PC-3 (cell line): ENCODE data around the gene ZNF148. TPM values are rescaled to one million over a fixed set of nuclear protein-coding genes. Genes with fewer than 3 reads are reported as not detected.

ENCODE experiments used
- ATAC-seq: fragments of 200-7000 bp; cut with Tn5 transposase; 2 replicates; pipeline ENCODE4 v1.9.1; 2020; ENCODE audit warnings: mild to moderate bottlenecking, moderate library complexity
- BruUV-seq: library from RNA; stranded (reverse); fragments of 400-500 nt; replicated peaks from 2 replicates; lab custom pipeline; 2021; lab: Mats Ljungman, UMichigan
- CTCF ChIA-PET: fragments of 300-600 bp; sonication (Branson Sonifier 250); formaldehyde crosslinking; loops from one replicate; lab custom pipeline; 2022; ENCODE audit warnings: antibody characterized with exemption; lab: Charles Lee
- POLR2A ChIA-PET: fragments of 300-600 bp; sonication (Branson Sonifier 250); formaldehyde crosslinking; loops from one replicate; lab custom pipeline; 2022; ENCODE audit warnings: antibody characterized with exemption; ENCODE audit not compliant: unreplicated experiment; lab: Charles Lee
- DNase-seq: peaks from one replicate; pipeline ENCODE4 v3.0.0-alpha.2; 2015
- H2AFZ ChIP-seq: fragments of 300-600 bp; sonication (generic); 2 replicates; pipeline ENCODE4 v1.6.0; 2016; ENCODE audit warnings: antibody characterized with exemption, low read length
- H3F3A ChIP-seq: fragments of 300-600 bp; sonication (generic); one replicate; pipeline ENCODE4 v1.6.0; 2017; ENCODE audit warnings: antibody characterized with exemption, low read length, control low read depth, mild to moderate bottlenecking; ENCODE audit not compliant: unreplicated experiment
- H3K27ac ChIP-seq: fragments of 300-600 bp; sonication (generic); 2 replicates; pipeline ENCODE4 v1.5.1; 2016; ENCODE audit warnings: mild to moderate bottlenecking, low read length
- H3K27me3 ChIP-seq: fragments of 300-600 bp; sonication (generic); 2 replicates; pipeline ENCODE4 v1.6.1; 2016; ENCODE audit warnings: low read length, mixed read lengths
- H3K36me3 ChIP-seq: fragments of 300-600 bp; sonication (generic); 2 replicates; pipeline ENCODE4 v1.6.1; 2016; ENCODE audit warnings: low read depth, mixed run types, low read length, mixed read lengths
- H3K4me1 ChIP-seq: fragments of 300-600 bp; sonication (generic); 2 replicates; pipeline ENCODE4 v1.5.1; 2016; ENCODE audit warnings: low read length; ENCODE audit not compliant: insufficient read depth
- H3K4me2 ChIP-seq: fragments of 300-600 bp; sonication (generic); 2 replicates; pipeline ENCODE4 v1.6.0; 2016; ENCODE audit warnings: low read length
- H3K4me3 ChIP-seq: fragments of 300-600 bp; sonication (generic); 2 replicates; pipeline ENCODE4 v1.5.1; 2016; ENCODE audit warnings: mild to moderate bottlenecking, low read length, mixed read lengths
- H3K79me2 ChIP-seq: fragments of 300-600 bp; sonication (generic); 2 replicates; pipeline ENCODE4 v1.6.1; 2017; ENCODE audit warnings: low read length, mixed read lengths
- H3K9ac ChIP-seq: fragments of 300-600 bp; sonication (generic); 2 replicates; pipeline ENCODE4 v1.6.0; 2016; ENCODE audit warnings: mild to moderate bottlenecking, low read length
- H3K9me2 ChIP-seq: fragments of 300-600 bp; sonication (generic); replicated peaks from 2 replicates; pipeline ENCODE4 v1.6.1; 2016; ENCODE audit warnings: mixed run types, low read length, mixed read lengths
- H3K9me3 ChIP-seq: fragments of 300-600 bp; sonication (generic); 2 replicates; pipeline ENCODE4 v1.6.1; 2016; ENCODE audit warnings: low read length, mixed read lengths
- H4K20me1 ChIP-seq: fragments of 300-600 bp; sonication (generic); 2 replicates; pipeline ENCODE4 v1.6.1; 2016; ENCODE audit warnings: low read length, mixed read lengths
- EZH2 ChIP-seq: fragments of 300-600 bp; sonication (generic); IDR thresholded peaks from one replicate; pipeline ENCODE4 v1.6.1; 2017; ENCODE audit warnings: antibody characterized with exemption, mild to moderate bottlenecking, low read length; ENCODE audit not compliant: unreplicated experiment
- EZH2phosphoT487 ChIP-seq: fragments of 300-600 bp; sonication (generic); IDR thresholded peaks from 2 replicates; pipeline ENCODE4 v1.6.1; 2018; ENCODE audit warnings: mild to moderate bottlenecking, antibody characterized with exemption, low read length, borderline replicate concordance
- intact Hi-C: fragments of 100-400 bp; cut with micrococcal nuclease; formaldehyde crosslinking; loops from 2 replicates; pipeline ENCODE4 v1.9.0; 2023
- total RNA-seq: library from RNA; depleted of rRNA; stranded (reverse); fragments of >200 nt; gene quantifications from 2 replicates; pipeline ENCODE4 v1.2.3, GENCODE V29; 2014
- TF ChIP-seq, protein P1 (sequence below): fragments of 300-600 bp; sonication (generic); conservative IDR thresholded peaks from 2 replicates; pipeline ENCODE4 v1.5.1; 2017; ENCODE audit warnings: antibody characterized with exemption, low read depth, mild to moderate bottlenecking, low read length

ZNF148 gene
- total RNA-seq, 1 experiment from 2014 or later = 18.1 TPM

DNA sequence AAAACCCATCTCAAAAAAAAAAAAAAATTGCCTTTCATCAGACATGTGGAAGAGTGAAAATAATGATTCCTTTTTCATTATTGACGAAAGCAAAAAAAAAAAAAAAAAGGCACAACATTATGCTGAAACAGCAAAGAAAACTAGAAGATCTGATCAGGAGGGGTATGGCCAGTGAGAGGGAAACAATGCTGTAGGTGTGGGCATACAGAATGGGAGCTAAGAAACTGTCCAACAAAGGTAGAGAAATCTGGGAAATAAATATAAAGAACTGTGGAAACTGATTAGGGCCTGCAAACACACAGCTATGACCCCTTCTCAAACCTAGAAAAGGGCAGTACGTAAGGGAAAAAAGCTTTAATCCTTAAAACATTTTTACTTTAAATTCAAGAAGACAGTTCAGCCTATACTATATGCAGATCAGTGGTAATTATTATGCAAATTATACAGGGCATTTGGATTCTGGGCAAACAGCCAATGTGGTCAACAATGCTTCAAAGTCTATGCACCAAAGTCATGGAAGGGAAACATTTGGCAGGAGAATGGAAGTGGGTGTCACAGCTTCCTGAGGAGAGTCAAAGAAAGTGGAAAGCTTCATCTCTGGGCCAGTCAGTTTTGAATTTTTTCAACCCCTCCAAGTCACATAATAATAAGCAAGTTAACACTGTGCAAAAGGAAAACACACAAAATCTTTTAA lies 94.3 kb downstream of the ZNF148 start:
- intact Hi-C loops = no loop called here
- POLR2A ChIA-PET = no interaction called here
- Histone ChIP-seq H3K27me3 (no peaks in the 10 kb centered on the region), H2AFZ (no peak overlapping the region), H3K9me2 (no peaks in the 10 kb centered on the region), H3K9me3 (no peaks in the 10 kb centered on the region), H3F3A (no peaks in the 10 kb centered on the region), H3K4me1 (no peaks in the 10 kb centered on the region), H3K9ac (no peak overlapping the region), H3K4me2 (no peak overlapping the region), H3K79me2 (no peaks in the 10 kb centered on the region), H3K36me3 (no peaks in the 10 kb centered on the region; the same call in 1 of the 2 replicates), H3K27ac (no peak overlapping the region), H3K4me3 (no peak overlapping the region), H4K20me1 (no peaks in the 10 kb centered on the region)
- no peak for DNase-seq
- ATAC-seq = no peak
- CTCF ChIA-PET = no interaction called here
- TF ChIP-seq, protein P1, sequence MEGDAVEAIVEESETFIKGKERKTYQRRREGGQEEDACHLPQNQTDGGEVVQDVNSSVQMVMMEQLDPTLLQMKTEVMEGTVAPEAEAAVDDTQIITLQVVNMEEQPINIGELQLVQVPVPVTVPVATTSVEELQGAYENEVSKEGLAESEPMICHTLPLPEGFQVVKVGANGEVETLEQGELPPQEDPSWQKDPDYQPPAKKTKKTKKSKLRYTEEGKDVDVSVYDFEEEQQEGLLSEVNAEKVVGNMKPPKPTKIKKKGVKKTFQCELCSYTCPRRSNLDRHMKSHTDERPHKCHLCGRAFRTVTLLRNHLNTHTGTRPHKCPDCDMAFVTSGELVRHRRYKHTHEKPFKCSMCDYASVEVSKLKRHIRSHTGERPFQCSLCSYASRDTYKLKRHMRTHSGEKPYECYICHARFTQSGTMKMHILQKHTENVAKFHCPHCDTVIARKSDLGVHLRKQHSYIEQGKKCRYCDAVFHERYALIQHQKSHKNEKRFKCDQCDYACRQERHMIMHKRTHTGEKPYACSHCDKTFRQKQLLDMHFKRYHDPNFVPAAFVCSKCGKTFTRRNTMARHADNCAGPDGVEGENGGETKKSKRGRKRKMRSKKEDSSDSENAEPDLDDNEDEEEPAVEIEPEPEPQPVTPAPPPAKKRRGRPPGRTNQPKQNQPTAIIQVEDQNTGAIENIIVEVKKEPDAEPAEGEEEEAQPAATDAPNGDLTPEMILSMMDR = no peak
- no peak for TF ChIP-seq EZH2
- TF ChIP-seq EZH2phosphoT487 = no peak
- no TSS peak for BruUV-seq

DNA sequence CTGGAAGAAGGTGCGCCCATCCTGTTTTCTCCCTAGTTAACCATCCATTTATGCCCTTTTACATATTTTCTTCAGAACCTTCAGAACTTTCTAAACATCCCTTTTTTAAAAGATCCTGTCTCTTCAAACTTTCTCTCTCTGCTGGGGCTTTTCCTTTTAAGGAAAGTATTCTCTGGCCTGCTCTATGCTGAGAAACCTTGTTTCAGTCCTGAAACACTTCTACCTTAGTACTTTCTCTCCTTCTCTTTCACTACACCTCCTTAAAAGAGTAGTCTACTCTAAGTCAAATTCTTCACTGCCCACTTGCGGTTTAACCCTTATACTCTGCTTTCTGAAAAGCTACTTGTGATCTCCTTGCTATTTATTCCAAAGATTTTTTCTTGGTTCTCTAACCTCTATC lies 97.0 kb downstream of the ZNF148 start:
- CTCF ChIA-PET = no interaction called here
- BruUV-seq = no TSS peak

More for the DNA sequence above, 97.0 kb downstream of the ZNF148 start:
- H3K27me3 ChIP-seq = no peaks in the 10 kb centered on the region
- H3F3A ChIP-seq = no peaks in the 10 kb centered on the region
- H3K9me3 ChIP-seq = no peaks in the 10 kb centered on the region
- H4K20me1 ChIP-seq = no peaks in the 10 kb centered on the region
- H3K27ac ChIP-seq = no peak overlapping the region
- H3K4me1 ChIP-seq = no peaks in the 10 kb centered on the region
- no peak overlapping the region for H2AFZ ChIP-seq
- POLR2A ChIA-PET = no interaction called here
- H3K9me2 ChIP-seq = no peaks in the 10 kb centered on the region
- H3K9ac ChIP-seq = no peak overlapping the region
- no peaks in the 10 kb centered on the region for H3K79me2 ChIP-seq
- TF ChIP-seq, protein P1 = no peak
- no peak for TF ChIP-seq EZH2phosphoT487
- no peak for TF ChIP-seq EZH2
- H3K4me2 ChIP-seq = no peak overlapping the region
- ATAC-seq (no peak), DNase-seq (no peak)
- intact Hi-C loops = no loop called here
- no peak overlapping the region for H3K4me3 ChIP-seq
- no peaks in the 10 kb centered on the region; the same call in 1 of the 2 replicates for H3K36me3 ChIP-seq
